ENCODE results near the gene PPP3CB.

PPP3CB gene

GRCh38 chr10:73495226-73495883, 469 bp downstream of the PPP3CB start:
- in situ Hi-C loops (cut with HindIII; ENCODE audit: low pct_ligation_motif_present, low sequenced_read_pairs), result no loop called here
- Histone ChIP-seq H3K27ac (peak overlapping the region; percentile 93), H3K4me3 (ENCODE audit: low read depth, low read length) (peak overlapping the region; percentile 95), H3K27me3 (replicated peaks) (no peaks in the 10 kb centered on the region), H3K36me3 (replicated peaks) (peaks cover 2% of the 10 kb centered on the region)
- TF ChIP-seq CTCF (IDR thresholded peaks at IDR 0.05; ENCODE audit: low read depth, low read length, missing control alignments), result no peak
- DNase-seq, result peak; percentile 77

- in situ Hi-C loops (cut with HindIII; ENCODE audit: low pct_ligation_motif_present, low sequenced_read_pairs), result no loop called here
- no peak for DNase-seq
- Histone ChIP-seq H3K27ac (peak overlapping the region; percentile 93), H3K36me3 (replicated peaks) (peaks cover 2% of the 10 kb centered on the region), H3K27me3 (replicated peaks) (no peaks in the 10 kb centered on the region), H3K4me3 (ENCODE audit: low read depth, low read length) (peak overlapping the region; percentile 95)
- no peak for TF ChIP-seq CTCF (IDR thresholded peaks at IDR 0.05; ENCODE audit: low read depth, low read length, missing control alignments)
These were observed 973 bp downstream of the PPP3CB start for GRCh38 chr10:73494877-73495225.

- Histone ChIP-seq H3K36me3 (replicated peaks) (peaks cover 2% of the 10 kb centered on the region), H3K4me3 (ENCODE audit: low read depth, low read length) (peak overlapping the region; percentile 95), H3K27me3 (replicated peaks) (no peaks in the 10 kb centered on the region), H3K27ac (peak overlapping the region; percentile 93)
- DNase-seq, result no peak
- no peak for TF ChIP-seq CTCF (IDR thresholded peaks at IDR 0.05; ENCODE audit: low read depth, low read length, missing control alignments)
- in situ Hi-C loops (cut with HindIII; ENCODE audit: low pct_ligation_motif_present, low sequenced_read_pairs), result no loop called here
These were observed 1.6 kb downstream of the PPP3CB start for GRCh38 chr10:73494213-73494612.

GRCh38 chr10:73493781-73494180, 2.0 kb downstream of the PPP3CB start:
- Histone ChIP-seq H3K27me3 (replicated peaks) (no peaks in the 10 kb centered on the region), H3K27ac (peak overlapping the region; percentile 93), H3K4me3 (ENCODE audit: low read depth, low read length) (peak overlapping the region; percentile 95), H3K36me3 (replicated peaks) (no peaks in the 10 kb centered on the region)
- TF ChIP-seq CTCF (IDR thresholded peaks at IDR 0.05; ENCODE audit: low read depth, low read length, missing control alignments), result no peak
- peak; percentile 60 for DNase-seq
- in situ Hi-C loops (cut with HindIII; ENCODE audit: low pct_ligation_motif_present, low sequenced_read_pairs), result no loop called here

GRCh38 chr10:73486601-73487000, 9.2 kb downstream of the PPP3CB start:
- Histone ChIP-seq H3K36me3 (replicated peaks) (no peaks in the 10 kb centered on the region), H3K4me3 (ENCODE audit: low read depth, low read length) (no peak overlapping the region), H3K27ac (no peak overlapping the region), H3K27me3 (replicated peaks) (no peaks in the 10 kb centered on the region)
- TF ChIP-seq CTCF (IDR thresholded peaks at IDR 0.05; ENCODE audit: low read depth, low read length, missing control alignments), result no peak
- DNase-seq, result no peak
- in situ Hi-C loops (cut with HindIII; ENCODE audit: low pct_ligation_motif_present, low sequenced_read_pairs), result no loop called here

- Histone ChIP-seq H3K27ac (no peak overlapping the region), H3K36me3 (replicated peaks) (no peaks in the 10 kb centered on the region), H3K4me3 (ENCODE audit: low read depth, low read length) (no peak overlapping the region), H3K27me3 (replicated peaks) (no peaks in the 10 kb centered on the region)
- no peak for DNase-seq
- in situ Hi-C loops (cut with HindIII; ENCODE audit: low pct_ligation_motif_present, low sequenced_read_pairs), result no loop called here
- no peak for TF ChIP-seq CTCF (IDR thresholded peaks at IDR 0.05; ENCODE audit: low read depth, low read length, missing control alignments)
These were observed 10.5 kb downstream of the PPP3CB start for GRCh38 chr10:73485320-73485719.

Data from brain microvascular endothelial cell (primary cell).